GM18907 (cell line): ENCODE measurements around the gene ASB13.

Experiments used
- ATAC-seq: cut with Tn5 transposase; IDR thresholded peaks from one replicate; pipeline ENCODE4 v1.9.1; 2021; ENCODE audit warnings: mild to moderate bottlenecking, moderate library complexity; ENCODE audit not compliant: unreplicated experiment

ASB13 gene

GRCh38 chr10:5670662-5671375, 4.4 kb upstream of the ASB13 start:
- no peak for ATAC-seq

DNA sequence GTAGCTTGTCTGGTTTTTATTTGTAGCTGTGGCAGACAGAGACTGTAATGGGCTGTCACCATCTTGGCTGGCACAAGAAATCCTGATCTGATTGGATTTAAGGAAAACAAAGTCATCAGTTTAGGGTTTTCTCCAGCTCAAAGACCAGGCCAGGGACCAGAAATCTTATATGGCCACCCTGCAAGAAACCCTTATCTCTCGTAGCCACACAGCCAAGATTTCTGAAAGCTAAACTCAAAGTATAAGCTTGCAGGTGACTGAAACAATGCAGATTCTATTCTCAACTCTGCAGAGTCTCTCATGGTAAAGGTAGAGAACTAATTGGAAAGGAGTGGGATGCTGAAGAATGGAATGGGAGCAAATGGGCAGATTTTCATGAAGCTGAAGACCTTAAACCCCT, 3.2 kb upstream of the ASB13 start:
- ATAC-seq: no peak

DNA sequence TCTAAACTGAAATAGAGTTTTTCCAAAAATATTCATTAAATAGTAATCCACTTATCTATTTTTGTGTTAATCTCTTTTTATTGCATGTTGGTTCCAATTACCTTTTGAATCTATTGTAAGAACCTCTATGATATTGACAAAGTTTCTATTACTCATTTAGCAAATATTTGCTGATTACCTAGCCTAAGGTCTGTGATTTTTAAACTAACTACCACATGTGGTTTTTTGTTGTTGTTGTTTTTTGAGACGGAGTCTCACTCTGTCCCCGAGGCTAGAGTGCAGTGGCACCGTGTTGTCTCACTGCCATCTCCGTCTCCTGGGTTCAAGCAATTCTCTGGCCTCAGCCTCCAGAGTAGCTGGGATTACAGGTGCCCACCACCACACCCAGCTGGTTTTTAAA, 2.0 kb upstream of the ASB13 start:
- ATAC-seq: no peak

GRCh38 chr10:5666841-5667630, 641 bp upstream of the ASB13 start:
- no peak for ATAC-seq

- no peak for ATAC-seq
These were observed 905 bp downstream of the ASB13 start for GRCh38 chr10:5665373-5666007.

DNA sequence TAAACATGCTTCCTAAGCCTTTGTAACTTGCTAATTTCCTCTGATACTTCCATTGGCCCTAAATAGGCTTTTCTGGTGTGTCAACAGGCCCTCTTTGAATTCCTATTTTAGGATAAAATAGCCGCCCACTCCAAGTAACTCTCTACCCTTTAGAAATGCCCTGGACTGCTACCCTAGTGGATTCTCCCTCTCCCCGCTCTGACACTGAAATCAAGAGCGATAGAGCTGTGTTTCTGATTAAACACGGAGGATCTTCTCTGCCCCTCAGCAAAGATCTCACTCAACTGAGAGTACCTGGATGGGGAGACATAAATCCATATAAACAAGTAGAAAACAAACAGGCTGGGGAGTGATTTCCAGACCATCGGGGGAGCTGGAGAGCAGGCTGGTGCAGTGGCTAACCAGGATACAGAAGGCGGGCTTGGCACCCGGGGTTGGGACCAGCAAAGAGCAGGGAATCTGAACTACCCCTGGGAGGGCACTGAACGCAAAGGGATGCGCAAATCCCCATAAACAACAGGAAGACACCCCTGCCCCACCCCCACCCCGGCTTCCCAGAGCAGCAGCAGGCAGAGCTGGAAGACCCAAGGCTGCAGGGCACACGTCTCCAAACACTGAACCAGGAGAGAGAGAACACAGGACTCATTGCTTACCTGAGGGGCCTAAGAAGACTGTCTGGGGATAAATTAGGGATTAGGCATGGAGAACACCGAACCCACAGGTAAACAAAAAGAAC, 2.5 kb downstream of the ASB13 start:
- no peak for ATAC-seq

DNA sequence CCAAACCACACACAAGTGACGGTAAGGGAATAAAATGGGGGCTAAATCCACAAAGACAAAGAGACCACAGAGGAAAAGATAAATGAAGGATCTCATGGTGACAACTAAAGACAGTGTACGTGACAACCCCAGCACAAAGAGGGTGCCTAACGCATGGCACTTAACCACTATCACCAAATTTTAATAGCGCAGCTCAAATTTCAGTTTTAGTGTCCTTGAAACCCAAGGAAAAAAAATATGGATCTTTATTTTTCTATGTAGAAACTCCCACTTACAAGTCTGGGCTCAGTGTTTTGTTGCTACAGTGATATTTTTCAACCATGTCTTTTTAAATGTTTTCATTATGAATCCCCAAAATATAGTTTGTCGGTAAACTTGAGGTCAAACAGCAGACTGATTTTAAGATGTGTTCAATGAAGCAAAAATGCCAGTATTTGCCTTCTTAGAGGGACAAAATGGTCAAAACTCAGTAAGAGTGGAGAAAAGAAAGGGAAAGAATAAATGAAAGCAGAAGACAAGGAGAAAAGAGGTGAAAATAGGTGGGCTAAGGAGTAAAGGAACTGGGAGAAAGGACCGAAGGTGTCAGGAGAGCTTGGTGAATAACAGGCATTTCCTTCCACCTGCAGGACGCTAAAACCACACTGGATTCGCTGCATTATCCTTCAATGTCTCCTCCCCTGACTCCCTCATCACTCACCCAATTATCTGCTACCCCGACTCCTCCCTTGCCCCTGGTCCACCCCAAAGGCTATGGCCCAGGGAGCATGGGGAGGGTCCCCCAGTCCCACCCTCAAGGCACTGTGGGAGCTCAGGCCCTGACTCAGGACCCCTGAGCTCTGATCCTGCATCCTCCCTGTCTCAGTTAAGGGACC, 3.5 kb downstream of the ASB13 start:
- no peak for ATAC-seq

DNA sequence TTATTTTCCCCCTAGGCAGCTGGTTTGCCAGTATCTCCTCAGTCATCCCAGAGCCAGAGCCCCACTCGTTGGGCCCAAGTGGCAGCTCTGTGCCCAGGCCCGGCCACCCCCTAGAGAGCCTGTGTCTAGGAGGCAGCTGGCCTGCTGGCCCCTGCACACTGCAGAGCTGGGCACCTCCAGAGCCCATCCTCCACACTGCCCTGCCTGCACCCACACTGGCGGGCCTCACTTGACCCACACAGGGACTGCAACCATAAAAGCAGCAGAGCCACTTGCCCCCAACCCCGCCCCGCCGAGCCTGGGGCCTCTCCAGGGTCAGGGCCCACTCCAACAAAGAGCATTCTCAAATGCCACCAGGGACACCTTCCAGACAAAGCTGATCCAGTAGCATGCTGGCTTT, 5.4 kb downstream of the ASB13 start:
- ATAC-seq: no peak

GRCh38 chr10:5659702-5660528, 6.5 kb downstream of the ASB13 start:
- peak; percentile 72 for ATAC-seq

GRCh38 chr10:5658871-5659618, 7.3 kb downstream of the ASB13 start:
- no peak for ATAC-seq

- ATAC-seq: no peak
These were observed 9.4 kb downstream of the ASB13 start for GRCh38 chr10:5656737-5657579.

DNA sequence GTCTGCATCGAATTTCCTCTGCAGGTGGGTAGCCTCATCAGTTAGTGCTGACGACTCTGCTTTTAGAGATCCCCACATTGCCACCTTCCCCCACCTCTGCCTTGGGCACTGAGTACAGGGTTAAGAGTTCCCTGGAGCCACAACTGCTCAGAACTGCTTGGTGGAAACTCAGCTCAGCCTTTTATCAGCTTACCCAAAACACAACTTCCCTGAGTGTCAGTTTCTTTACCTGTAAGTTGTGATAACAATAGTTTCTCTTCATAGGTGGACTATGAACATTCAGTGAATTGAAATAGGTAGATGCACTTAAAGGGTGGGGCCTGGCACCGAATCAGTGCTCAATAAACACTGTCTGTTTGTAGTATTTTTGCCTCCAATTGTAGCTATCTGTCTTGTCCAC, 11.3 kb downstream of the ASB13 start:
- ATAC-seq: no peak

DNA sequence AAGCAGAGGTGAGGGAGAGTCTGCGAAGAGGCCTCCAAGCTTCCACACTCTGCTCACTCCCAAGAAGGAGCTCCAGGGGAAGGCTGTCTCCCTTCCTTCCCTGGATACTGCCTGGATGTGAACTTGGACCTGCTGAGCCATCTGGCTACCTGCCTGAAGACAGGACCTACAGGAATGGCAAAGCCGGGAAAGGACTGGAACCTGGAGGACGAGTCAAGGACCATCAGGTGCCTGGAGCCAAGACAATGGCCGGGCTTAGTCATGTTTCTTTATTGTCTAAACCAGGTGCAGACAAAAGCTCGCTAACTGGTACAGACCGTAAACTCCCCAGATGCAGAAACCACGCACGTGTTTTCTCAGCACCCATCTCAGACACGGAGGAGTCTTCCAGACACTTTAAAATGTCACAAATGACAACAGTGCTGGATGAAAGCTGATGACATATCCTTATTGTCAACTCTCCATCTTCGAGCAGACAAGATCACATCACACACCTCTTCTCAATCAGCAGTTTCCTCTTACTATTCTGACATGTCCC, 12.1 kb downstream of the ASB13 start:
- ATAC-seq: no peak

- ATAC-seq: no peak
These were observed 13.6 kb downstream of the ASB13 start for GRCh38 chr10:5652746-5653145.

GRCh38 chr10:5651388-5651764, 15.0 kb downstream of the ASB13 start:
- ATAC-seq: no peak

DNA sequence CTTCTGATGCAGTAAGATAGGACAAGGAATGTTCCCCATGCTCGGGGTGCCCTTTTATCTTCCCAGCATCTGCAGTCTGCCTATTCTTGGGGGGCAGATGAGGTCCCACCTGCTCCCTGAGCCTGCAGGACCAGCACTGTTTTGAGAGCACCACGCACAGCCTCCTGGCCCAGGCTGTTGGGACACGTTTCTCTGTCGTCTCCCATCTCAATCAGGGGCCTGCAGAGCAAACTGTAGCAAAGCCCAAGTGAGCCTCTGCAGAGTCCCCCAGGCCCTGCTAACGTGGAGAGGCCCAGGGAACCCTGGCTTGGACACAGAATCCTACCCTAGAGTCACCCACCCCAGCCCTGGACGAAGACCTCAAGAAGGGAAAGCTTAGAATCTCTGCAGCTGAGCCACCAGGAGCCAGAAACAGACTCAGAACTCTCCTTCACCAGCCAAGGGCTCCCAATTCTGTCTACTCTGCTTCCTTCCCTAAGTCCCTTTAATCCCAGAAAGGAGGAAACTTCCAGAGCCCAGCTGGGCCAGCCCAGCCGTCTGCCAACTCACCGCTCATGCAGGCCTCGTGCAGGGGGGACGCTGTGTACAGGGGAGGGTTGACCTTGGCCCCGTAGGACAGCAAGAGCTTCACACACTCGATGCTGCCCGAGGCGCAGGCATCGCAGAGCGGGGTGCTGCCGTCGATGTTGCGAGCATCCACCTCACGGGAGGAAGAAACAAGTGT, 15.6 kb downstream of the ASB13 start:
- ATAC-seq: no peak

- no peak for ATAC-seq
These were observed 16.6 kb downstream of the ASB13 start for GRCh38 chr10:5649746-5650145.
